Stimulated activated CD8-positive, alpha-beta memory T cell treated with anti-CD3 and anti-CD28 coated beads, Interleukin-2, amount 100 ng/mL, for 1 hour (primary cell): Measurements from ENCODE around the gene MOB1A.
"Not testable (repeated sequence)": the region's sequence is repeated elsewhere in the genome, so short reads cannot be mapped to it uniquely, and the experiment has no call there.

Experiments used
- DNase-seq, 2 donors: peaks; one replicate each; pipeline ENCODE4 v3.0.0-alpha.2; 2020; ENCODE audit warnings: low read depth in 2 of 2

Gene MOB1A

DNA sequence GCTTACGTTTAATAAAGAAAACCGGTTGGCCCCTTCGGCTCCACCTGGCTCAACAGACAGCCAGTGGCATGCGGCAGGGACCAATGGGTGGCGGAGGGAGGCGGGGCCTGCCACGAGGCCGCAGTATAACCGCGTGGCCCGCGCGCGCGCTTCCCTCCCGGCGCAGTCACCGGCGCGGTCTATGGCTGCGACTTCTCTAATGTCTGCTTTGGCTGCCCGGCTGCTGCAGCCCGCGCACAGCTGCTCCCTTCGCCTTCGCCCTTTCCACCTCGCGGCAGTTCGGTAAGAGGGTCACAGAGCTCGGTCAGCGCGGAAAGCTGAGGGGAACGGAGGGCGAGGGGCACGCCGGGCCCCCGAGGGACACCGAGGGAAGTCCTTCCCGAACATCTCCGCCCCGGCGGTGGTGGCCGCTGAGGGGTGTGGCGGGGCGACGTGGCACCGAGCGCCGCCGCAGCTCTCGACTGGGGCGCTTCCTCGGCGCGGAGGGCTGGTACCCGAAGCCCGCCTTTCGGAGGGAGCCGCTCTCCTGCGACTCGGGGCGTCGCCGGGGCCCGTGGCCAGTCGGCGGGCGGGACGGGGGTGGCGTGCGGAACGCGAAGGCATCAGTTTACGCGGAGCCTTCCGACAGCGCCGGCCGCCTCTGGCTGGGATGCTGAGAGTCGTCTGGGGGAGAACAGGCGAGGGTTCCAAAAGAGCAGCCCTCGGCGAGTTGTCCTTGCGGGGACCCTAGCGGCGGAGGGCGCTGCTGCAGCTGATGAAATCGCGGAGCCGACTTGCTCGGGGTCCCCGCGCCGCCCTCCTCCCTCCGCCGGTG is 20.0 kb upstream of the MOB1A start, which contains the start of gene MTHFD2:
Gene MTHFD2, plus strand, starts transcription at position 155 of the 814 bp plus-strand sequence. Its CDS starts 27 bp downstream, at position 182.
- peak; percentile 77 to 83 for DNase-seq

DNA sequence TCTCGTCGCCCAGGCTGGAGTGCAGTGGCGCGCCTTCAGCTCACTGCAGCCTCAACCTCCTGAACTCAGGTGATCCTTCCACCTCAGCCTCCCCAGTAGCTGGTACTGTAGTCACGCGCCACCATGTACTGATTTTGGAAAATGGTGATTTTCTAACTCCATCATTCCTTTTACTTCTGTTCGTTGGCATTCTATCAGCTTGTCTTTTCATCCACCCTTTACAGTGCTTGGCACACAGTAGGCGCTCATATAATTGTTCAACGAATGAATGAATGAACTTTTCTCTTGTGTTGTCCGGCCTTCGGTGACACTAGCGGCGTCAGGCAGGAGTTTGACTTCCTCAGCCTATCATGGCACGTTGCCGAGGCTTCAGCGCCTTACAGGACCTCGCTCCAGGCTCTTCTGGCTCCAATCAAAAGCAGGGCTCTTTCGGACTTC is 19.4 kb upstream of the MOB1A start:
- no peak for DNase-seq

GRCh38 chr2:74197049-74197448 is 18.4 kb upstream of the MOB1A start:
- DNase-seq, result no peak

GRCh38 chr2:74194799-74195198 is 16.1 kb upstream of the MOB1A start:
- DNase-seq, result no peak

DNA sequence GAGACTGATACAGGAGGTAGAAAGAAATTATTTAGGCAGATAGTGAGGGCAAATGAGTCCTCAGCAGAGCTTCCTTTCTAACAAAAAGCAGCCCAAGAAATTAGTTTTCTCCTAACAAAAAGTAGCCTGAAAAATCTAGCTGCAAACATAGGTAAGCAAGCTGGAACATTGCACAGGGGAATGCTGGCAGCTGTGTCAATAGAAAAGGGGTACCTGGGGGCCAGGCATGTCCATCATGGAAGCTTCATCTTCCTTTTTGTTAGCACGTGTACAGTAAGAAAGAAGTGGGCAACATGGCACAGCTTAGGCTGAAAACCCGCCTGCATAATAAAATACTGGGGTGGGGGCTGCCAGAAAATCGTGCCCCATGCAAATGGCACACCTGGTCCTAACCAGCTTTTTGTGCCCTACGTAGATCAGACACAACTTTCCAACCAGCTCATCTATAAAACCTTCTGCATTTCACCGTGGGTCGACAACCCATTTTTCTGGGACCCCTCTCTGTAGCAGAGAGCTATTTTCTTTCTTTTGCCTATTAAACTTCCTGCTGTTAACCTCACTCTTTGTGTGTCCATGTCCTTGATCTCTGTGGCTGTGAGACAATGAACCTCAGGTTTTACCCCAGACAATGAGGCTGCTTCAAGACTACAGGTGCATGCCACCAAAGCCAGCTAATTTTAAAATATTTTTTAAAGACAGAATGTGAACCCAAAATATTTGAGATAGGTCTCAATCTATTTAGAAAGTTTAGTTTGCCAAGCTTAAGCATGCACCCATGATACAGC is 13.1 kb upstream of the MOB1A start:
- no peak for DNase-seq

GRCh38 chr2:74188696-74189095 is 10.0 kb upstream of the MOB1A start:
- DNase-seq, result no peak

- no peak for DNase-seq
Measured at GRCh38 chr2:74188018-74188601, 9.4 kb upstream of the MOB1A start.

DNA sequence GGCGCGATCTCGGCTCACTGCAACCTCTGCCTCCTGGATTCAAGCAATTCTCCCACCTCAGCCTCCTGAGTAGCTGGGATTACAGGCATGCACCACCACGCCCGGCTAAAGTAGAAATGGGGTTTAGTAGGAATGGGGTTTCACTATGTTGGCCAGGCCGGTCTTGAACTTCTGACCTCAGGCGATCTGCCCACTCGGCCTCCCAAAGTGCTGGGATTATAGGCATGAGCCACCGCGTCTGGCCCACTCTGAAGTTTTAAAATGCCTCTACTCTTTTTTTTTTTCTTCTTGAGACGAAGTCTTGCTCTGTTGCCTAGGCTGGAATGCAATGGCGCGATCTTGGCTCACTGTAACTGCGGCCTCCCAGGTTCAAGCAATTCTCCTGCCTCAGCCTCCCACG is 8.0 kb upstream of the MOB1A start:
- not testable (repeated sequence) for DNase-seq

DNA sequence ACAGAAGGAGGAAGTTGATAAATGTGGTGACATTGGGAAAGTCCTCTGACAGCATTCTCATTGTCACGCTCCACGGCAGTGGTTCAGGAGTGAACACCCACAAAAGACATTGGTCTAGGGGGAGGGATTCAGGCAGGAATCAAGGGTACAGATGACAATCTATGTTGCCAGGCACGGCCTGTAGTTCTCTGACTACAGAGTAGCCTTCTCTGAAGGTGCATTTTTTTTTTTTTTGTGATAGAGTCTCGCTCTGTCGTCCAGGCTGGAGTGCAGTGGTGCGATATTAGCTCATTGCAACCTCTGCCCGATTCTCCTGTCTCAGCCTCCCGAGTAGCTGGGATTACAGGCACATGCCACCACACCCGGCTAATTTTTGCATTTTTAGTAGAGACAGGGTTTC is 7.4 kb upstream of the MOB1A start:
- DNase-seq, result no peak

GRCh38 chr2:74183878-74184277 is 5.2 kb upstream of the MOB1A start:
- DNase-seq, result no peak

DNA sequence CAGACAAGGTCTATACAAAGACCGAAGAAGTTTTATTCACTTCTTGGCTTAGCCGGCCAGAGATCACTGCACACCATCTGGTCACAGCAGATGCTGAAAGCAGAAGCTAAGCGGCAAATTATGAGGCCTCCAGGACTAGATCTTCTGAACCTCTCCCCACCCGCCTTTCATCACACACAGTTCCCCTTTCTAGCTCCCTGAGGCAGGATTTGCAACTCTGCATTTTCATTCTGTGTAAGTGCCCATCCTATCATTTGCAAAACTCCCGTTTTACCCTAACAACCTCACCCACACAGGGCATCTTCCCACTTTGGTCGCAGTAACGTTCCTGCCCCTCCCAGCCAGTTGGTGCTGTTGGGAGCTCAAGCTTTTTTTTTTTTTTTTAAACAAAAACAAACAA is 3.1 kb upstream of the MOB1A start:
- DNase-seq, result no peak

- DNase-seq, result no peak
Measured at GRCh38 chr2:74179063-74179865, 585 bp upstream of the MOB1A start.

DNA sequence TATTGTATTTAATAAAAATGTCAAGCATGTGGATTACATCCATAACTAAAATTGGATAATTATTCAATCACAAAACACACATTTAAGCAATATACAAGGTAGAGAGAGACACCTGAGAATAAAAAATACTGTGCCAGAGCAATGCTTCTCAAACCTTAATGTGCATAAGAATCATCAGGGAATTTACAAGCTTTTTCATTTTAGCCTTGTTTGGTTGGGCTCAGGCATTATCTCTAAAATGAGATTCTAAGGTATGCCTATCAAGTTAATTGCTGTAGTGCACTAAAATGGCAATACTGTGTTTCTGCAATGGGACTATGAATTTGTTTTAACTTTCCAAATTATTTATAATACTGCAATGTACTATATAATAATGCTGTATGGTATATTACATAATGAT is 983 bp downstream of the MOB1A start:
- no peak for DNase-seq

- no peak for DNase-seq
Measured at GRCh38 chr2:74174909-74175308, 3.8 kb downstream of the MOB1A start.

- no peak for DNase-seq
Measured at GRCh38 chr2:74168739-74169138, 9.9 kb downstream of the MOB1A start.

DNA sequence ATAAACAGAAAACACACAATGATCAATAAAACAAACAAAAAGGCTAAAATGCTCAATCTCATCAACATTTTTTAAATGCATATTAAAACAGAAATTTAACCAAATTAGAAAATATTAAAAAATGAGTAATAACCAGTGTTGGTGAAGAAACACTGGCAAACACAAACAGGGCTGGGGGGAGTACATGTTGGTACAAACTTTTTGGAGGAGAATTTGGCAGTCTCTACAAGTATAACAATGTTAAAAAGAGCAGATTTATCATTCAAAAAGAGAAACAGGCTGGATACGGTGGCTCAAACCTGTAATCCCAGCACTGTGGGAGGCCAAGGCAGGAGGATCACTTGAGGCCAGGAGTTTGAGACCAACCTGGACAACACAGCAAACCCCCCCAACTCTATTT is 13.9 kb downstream of the MOB1A start:
- no peak for DNase-seq

DNA sequence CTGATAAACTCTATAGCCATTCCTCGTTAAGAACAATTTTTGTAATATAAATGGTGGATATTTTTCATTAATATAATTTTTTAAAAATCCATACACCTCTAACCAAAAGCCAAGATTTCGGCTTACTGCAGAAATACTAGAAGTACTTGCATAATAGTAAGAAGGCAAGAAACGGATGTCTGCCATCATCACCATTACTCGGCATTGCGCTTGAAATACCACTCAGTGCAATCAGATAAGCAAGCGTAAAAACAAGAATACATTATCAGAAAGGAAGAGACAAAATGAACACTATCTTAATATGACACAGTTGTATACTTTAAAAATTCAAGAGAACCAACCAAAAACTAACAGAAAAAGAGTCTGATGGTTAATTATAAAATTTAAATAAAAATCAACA is 15.7 kb downstream of the MOB1A start:
- DNase-seq, result no peak

GRCh38 chr2:74155830-74156229 is 22.8 kb downstream of the MOB1A start:
- DNase-seq, result no peak

GRCh38 chr2:74152954-74153353 is 25.7 kb downstream of the MOB1A start:
- DNase-seq, result no peak

DNA sequence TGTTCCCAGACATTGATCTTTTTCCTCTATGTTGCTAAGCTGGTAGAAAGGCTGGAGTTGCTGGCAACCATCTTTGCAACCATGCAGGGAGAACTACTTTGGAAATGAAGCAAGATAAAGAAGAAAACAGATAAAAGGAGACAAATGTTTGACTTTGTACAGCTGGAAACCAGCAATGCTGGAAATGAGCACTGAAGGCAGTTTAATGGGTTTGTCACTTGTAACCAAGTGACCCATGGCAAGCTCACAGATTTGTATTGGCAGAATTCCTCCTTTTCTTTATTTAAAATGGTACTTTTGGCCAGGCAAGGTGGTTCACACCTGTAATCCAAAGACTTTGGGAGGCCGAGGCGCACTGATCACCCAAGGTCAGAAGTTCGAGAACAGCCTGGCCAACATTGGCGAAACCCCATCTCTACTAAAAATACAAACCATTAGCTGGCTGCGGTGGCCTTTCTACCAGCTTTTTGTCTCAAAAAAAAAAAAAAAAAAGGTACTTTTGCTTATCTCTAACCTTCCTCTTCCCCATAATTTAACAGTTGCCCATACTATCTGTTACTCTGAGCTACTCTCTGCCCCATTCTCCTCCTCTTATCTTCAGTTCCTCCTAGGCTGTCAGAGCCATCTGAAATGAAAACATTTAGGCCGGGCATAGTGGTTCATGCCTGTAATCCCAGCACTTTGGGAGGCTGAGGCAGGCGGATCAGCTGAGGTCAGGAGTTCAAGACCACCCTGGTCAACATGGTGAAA is 28.9 kb downstream of the MOB1A start:
- no peak for DNase-seq

DNA sequence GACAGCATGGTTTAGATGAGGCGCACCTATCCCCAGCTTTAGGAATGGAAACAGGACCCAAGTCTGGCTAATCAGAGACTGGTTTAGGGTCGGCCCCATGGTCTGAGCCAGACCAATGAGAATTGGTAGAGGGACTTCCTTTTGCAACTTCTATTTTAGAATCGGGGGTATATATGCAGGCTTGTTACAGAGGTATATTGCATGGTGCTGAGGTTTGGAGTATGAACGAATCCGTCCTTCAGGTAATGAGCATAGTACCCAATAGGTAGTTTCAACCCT is 29.5 kb downstream of the MOB1A start:
- DNase-seq, result no peak
